Ishikawa (cell line): Measurements from ENCODE around the gene PARD3B.

Experiments used
- CEBPB ChIP-seq: IDR thresholded peaks from 2 replicates; pipeline ENCODE4 v1.6.1; 2012
- CREB1 ChIP-seq: IDR thresholded peaks from 2 replicates; pipeline ENCODE4 v1.6.1; 2012; ENCODE audit warnings: low read depth
- EGR1 ChIP-seq: IDR thresholded peaks from 2 replicates; pipeline ENCODE4 v1.6.1; 2012
- EP300 ChIP-seq: IDR thresholded peaks from 2 replicates; pipeline ENCODE4 v1.6.1; 2012; ENCODE audit warnings: borderline replicate concordance
- FOXM1 ChIP-seq: IDR thresholded peaks from 2 replicates; pipeline ENCODE4 v1.6.1; 2012; ENCODE audit warnings: low read depth, borderline replicate concordance
- MAX ChIP-seq: IDR thresholded peaks from 2 replicates; pipeline ENCODE4 v1.6.1; 2012
- NFIC ChIP-seq: IDR thresholded peaks from 2 replicates; pipeline ENCODE4 v1.6.1; 2012
- RAD21 ChIP-seq: IDR thresholded peaks from 2 replicates; pipeline ENCODE4 v1.6.1; 2012; ENCODE audit warnings: low read depth
- REST ChIP-seq: IDR thresholded peaks from 2 replicates; pipeline ENCODE4 v1.6.1; 2012; ENCODE audit warnings: low read depth, mild to moderate bottlenecking
- TAF1 ChIP-seq: IDR thresholded peaks from 2 replicates; pipeline ENCODE4 v1.6.1; 2012; ENCODE audit warnings: low read depth, mild to moderate bottlenecking
- TCF12 ChIP-seq: IDR thresholded peaks from 2 replicates; pipeline ENCODE4 v1.6.1; 2012; ENCODE audit warnings: low read depth
- TEAD4 ChIP-seq: IDR thresholded peaks from 2 replicates; pipeline ENCODE4 v1.6.1; 2012
- USF1 ChIP-seq: IDR thresholded peaks from 2 replicates; pipeline ENCODE4 v1.6.1; 2012
- YY1 ChIP-seq: IDR thresholded peaks from 2 replicates; pipeline ENCODE4 v1.6.1; 2012; ENCODE audit warnings: low read depth
- ZBTB7A ChIP-seq: IDR thresholded peaks from 2 replicates; pipeline ENCODE4 v1.6.1; 2012; ENCODE audit warnings: low read depth

Gene PARD3B

GRCh38 chr2:204770735-204771134 is 225.5 kb downstream of the PARD3B start:
- TF ChIP-seq TCF12, result no peak
- TF ChIP-seq CEBPB, result no peak
- no peak for TF ChIP-seq TEAD4
- no peak for TF ChIP-seq EP300
- no peak for TF ChIP-seq EGR1
- TF ChIP-seq YY1, result no peak
- TF ChIP-seq MAX, result no peak
- no peak for TF ChIP-seq FOXM1
- no peak for TF ChIP-seq ZBTB7A
- TF ChIP-seq CREB1, result no peak
- TF ChIP-seq USF1, result no peak
- TF ChIP-seq TAF1, result no peak

- TF ChIP-seq YY1 (no peak), TEAD4 (no peak), ZBTB7A (no peak), TCF12 (no peak), CEBPB (no peak), EGR1 (no peak), USF1 (no peak), RAD21 (no peak)
Measured at GRCh38 chr2:204771721-204772120, 226.4 kb downstream of the PARD3B start.

- TF ChIP-seq USF1, result no peak
- no peak for TF ChIP-seq CEBPB
- TF ChIP-seq TAF1, result no peak
Measured at GRCh38 chr2:204772546-204772945, 227.3 kb downstream of the PARD3B start.

- TF ChIP-seq CEBPB (no peak), TCF12 (no peak), EP300 (no peak), REST (no peak), EGR1 (no peak), YY1 (no peak), ZBTB7A (no peak)
Measured at GRCh38 chr2:204775766-204776165, 230.5 kb downstream of the PARD3B start.

GRCh38 chr2:204776781-204777559 is 231.7 kb downstream of the PARD3B start:
- no peak for TF ChIP-seq CREB1
- TF ChIP-seq REST, result no peak
- TF ChIP-seq TAF1, result no peak
- no peak for TF ChIP-seq USF1
- no peak for TF ChIP-seq RAD21
- no peak for TF ChIP-seq NFIC
- TF ChIP-seq FOXM1, result no peak
- TF ChIP-seq ZBTB7A, result no peak
- no peak for TF ChIP-seq EP300
- TF ChIP-seq EGR1, result no peak
- TF ChIP-seq TCF12, result no peak
- no peak for TF ChIP-seq YY1
- TF ChIP-seq CEBPB, result no peak
- no peak for TF ChIP-seq TEAD4
- TF ChIP-seq MAX, result no peak
